GM12865 (cell line): ENCODE data around the gene SLC37A4.
"Not testable (repeated sequence)": the region's sequence is repeated elsewhere in the genome, so short reads cannot be mapped to it uniquely, and the experiment has no call there.

Source experiments
- DNase-seq: peaks from one replicate; pipeline ENCODE4 v3.0.0; 2010; ENCODE audit warnings: low read depth
- H3K4me3 ChIP-seq: 2 replicates; pipeline ENCODE4 v1.5.1; 2011; ENCODE audit warnings: mild to moderate bottlenecking, low read depth, low read length, control low read depth
- CTCF ChIP-seq: IDR thresholded peaks from 2 replicates; pipeline ENCODE4 v1.5.1; 2011; ENCODE audit warnings: low read length, control low read depth, low read depth, inconsistent platforms; ENCODE audit not compliant: insufficient read depth; ENCODE audit errors: missing control alignments

Gene SLC37A4

GRCh38 chr11:119025099-119025473 lies 5.6 kb downstream of the SLC37A4 start:
- no peak for DNase-seq
- H3K4me3 ChIP-seq, result no peak overlapping the region
- no peak for TF ChIP-seq CTCF

DNA sequence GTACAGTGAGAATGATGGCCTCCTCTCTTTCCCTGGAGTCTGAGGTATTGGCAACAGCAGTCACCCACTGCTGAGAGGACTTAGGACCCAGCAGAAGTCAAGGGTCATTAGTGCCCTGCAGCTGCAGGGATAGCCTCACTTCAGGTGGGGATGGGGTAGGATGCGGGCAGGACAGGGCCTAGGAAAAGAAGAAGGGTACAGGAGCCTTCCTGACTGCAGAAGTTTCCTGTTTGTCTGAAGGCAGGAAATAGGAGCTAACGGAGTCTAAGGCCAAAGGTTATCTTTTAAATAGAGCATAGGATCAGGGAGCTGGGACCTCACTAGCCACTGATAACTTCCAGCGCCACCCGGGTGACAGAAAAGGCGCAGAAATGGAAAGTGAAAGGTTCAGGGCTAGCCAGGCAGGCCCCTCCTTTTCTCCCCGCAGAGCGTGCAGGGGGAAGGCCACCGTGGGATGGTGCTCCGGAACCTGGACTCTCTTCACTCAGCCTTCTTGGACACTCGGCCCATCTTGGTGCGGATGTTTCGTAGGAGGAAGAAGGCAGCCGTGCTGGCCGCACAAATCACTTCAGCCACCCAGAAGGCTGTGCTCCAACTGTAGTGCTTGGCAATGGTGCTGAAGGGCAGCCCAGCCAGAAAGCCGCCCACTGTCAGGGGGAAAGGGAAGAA lies 6.1 kb downstream of the SLC37A4 start:
- no peak for TF ChIP-seq CTCF
- no peak overlapping the region for H3K4me3 ChIP-seq
- no peak for DNase-seq

GRCh38 chr11:119023741-119024140 lies 6.9 kb downstream of the SLC37A4 start:
- no peak overlapping the region for H3K4me3 ChIP-seq
- TF ChIP-seq CTCF, result no peak
- DNase-seq, result no peak

GRCh38 chr11:119021631-119022030 lies 9.0 kb downstream of the SLC37A4 start:
- no peak for TF ChIP-seq CTCF
- no peak overlapping the region for H3K4me3 ChIP-seq
- no peak for DNase-seq

- no peak for DNase-seq
Measured at GRCh38 chr11:119019996-119020395, 10.7 kb downstream of the SLC37A4 start.

GRCh38 chr11:119018074-119018938 lies 12.4 kb downstream of the SLC37A4 start, which contains the start of the genes RPS25 and TRAPPC4:
TSS of gene RPS25 (minus strand) at chr11:119018343. CDS start at chr11:119018284, 59 bp downstream.
TSS of gene TRAPPC4 (plus strand) at chr11:119018766. CDS start at chr11:119018796, 30 bp downstream.
- no peak for TF ChIP-seq CTCF
- peak within 1 kb of the TSS; percentile 94 for H3K4me3 ChIP-seq
- peak; percentile 97 for DNase-seq

More at GRCh38 chr11:119019996-119020395, 10.7 kb downstream of the SLC37A4 start:
- TF ChIP-seq CTCF, result no peak
- H3K4me3 ChIP-seq, result peak overlapping the region; percentile 94

GRCh38 chr11:119017377-119017776 lies 13.3 kb downstream of the SLC37A4 start:
- H3K4me3 ChIP-seq, result peak overlapping the region; percentile 94
- not testable (repeated sequence) for DNase-seq
